Endothelial cell (in vitro differentiated cells): ENCODE data around the gene SIRPA. TPM values are rescaled to one million over a fixed set of nuclear protein-coding genes. Genes with fewer than 3 reads are reported as not detected.

Experiments
- DNase-seq: peaks from one replicate; pipeline ENCODE4 v3.0.0; 2021; ENCODE audit warnings: low spot score
- H3K27ac Mint-ChIP-seq: one replicate; pipeline ENCODE4 v1.8.0; 2021; ENCODE audit warnings: mixed read lengths, inconsistent platforms; ENCODE audit not compliant: unreplicated experiment
- H3K27me3 Mint-ChIP-seq: one replicate; pipeline ENCODE4 v1.8.0; 2021; ENCODE audit warnings: mild to moderate bottlenecking, moderate library complexity, mixed read lengths, inconsistent platforms; ENCODE audit not compliant: unreplicated experiment
- H3K36me3 Mint-ChIP-seq: one replicate; pipeline ENCODE4 v1.8.0; 2021; ENCODE audit warnings: mild to moderate bottlenecking, low read depth, mixed read lengths, inconsistent platforms; ENCODE audit not compliant: unreplicated experiment
- H3K4me1 Mint-ChIP-seq: one replicate; pipeline ENCODE4 v1.8.0; 2021; ENCODE audit warnings: mild to moderate bottlenecking, mixed read lengths, inconsistent platforms; ENCODE audit not compliant: unreplicated experiment
- H3K4me3 Mint-ChIP-seq: one replicate; pipeline ENCODE4 v1.8.0; 2021; ENCODE audit warnings: mild to moderate bottlenecking, mixed read lengths, inconsistent platforms; ENCODE audit not compliant: unreplicated experiment
- H3K9me3 Mint-ChIP-seq: one replicate; pipeline ENCODE4 v1.8.0; 2021; ENCODE audit warnings: mixed read lengths, inconsistent platforms; ENCODE audit not compliant: unreplicated experiment
- total RNA-seq: library from RNA; stranded (reverse); fragmentation: NEBNext Ultra II Directional; extraction: Animal tissue kit (Norgen Biotek cat#: 25700); gene quantifications from one replicate; pipeline ENCODE4 v1.2.1, GENCODE V29; 2021; ENCODE audit not compliant: unreplicated experiment
- TF ChIP-seq, protein P1 (sequence below): fragments of 200-600 bp; sonication (generic); IDR thresholded peaks from one replicate; pipeline ENCODE4 v1.5.0; 2021; ENCODE audit warnings: antibody characterized with exemption; ENCODE audit not compliant: unreplicated experiment

SIRPA gene
- total RNA-seq, 1 donor from 2014 or later = 132 TPM

DNA sequence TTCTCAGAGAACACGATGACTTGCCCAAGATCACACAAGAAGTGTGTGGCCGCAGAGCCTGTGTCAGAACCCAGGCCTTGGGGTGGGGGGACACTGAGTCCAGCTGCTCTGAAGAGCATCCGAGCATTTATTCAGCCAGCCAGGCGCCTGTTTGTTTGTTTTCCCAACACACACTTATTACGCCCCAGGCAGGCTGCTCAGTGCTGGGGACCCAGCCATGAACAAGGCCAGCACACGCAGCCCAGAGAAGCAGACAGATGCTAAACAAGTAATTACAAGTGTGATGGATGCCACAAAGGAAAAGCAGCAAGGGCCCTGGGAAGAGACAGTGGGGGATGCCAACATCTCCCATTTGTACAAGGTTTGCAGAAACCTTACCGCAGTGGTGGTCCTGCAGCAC lies 19.4 kb upstream of the SIRPA start:
- TF ChIP-seq, protein P1, sequence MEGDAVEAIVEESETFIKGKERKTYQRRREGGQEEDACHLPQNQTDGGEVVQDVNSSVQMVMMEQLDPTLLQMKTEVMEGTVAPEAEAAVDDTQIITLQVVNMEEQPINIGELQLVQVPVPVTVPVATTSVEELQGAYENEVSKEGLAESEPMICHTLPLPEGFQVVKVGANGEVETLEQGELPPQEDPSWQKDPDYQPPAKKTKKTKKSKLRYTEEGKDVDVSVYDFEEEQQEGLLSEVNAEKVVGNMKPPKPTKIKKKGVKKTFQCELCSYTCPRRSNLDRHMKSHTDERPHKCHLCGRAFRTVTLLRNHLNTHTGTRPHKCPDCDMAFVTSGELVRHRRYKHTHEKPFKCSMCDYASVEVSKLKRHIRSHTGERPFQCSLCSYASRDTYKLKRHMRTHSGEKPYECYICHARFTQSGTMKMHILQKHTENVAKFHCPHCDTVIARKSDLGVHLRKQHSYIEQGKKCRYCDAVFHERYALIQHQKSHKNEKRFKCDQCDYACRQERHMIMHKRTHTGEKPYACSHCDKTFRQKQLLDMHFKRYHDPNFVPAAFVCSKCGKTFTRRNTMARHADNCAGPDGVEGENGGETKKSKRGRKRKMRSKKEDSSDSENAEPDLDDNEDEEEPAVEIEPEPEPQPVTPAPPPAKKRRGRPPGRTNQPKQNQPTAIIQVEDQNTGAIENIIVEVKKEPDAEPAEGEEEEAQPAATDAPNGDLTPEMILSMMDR = no peak
- H3K4me1 Mint-ChIP-seq = peaks cover 19% of the 10 kb centered on the region
- peaks cover 8% of the 10 kb centered on the region for H3K36me3 Mint-ChIP-seq
- peaks cover 13% of the 10 kb centered on the region for H3K27me3 Mint-ChIP-seq
- no peak for DNase-seq
- no peak overlapping the region for H3K27ac Mint-ChIP-seq
- no peaks in the 10 kb centered on the region for H3K9me3 Mint-ChIP-seq
- H3K4me3 Mint-ChIP-seq = no peak overlapping the region

DNA sequence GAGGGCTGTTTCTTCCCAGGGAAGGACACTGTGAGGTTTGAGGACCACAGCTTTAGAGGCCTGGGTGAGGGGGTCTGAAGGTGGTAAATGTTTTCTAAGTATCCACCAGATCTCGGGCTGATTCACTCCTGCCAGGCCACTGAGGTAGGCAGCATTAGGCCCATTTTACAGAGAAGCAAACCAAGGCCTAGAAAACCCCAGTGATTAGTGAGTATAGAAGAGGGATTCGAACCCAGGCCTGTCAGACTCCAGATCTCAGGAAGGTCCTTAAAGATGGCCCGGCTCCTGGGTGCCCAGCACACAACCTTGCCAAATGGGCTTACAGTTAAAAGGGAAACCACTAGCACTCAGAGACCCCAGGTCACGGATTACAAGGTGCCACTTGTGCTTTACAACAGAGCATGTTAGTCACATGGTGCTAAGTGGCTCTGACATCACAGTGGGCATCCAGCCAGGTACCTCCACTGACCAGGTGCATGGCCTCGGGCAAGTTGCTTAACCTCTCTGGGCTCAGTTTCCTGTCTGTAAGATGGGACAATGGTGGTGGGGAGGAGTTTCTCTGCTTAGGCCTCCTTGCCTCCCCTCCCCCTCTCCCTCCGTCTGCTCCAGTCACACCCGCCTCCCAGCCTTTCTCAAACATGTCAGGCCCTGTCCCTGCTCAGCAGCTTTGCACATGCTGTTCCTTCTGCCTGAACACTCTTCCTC lies 18.8 kb upstream of the SIRPA start:
- DNase-seq = no peak
- no peak overlapping the region for H3K27ac Mint-ChIP-seq
- H3K4me1 Mint-ChIP-seq = peaks cover 19% of the 10 kb centered on the region
- no peak overlapping the region for H3K4me3 Mint-ChIP-seq
- H3K36me3 Mint-ChIP-seq = peaks cover 8% of the 10 kb centered on the region
- peaks cover 13% of the 10 kb centered on the region for H3K27me3 Mint-ChIP-seq
- TF ChIP-seq, protein P1 = no peak
- H3K9me3 Mint-ChIP-seq = no peaks in the 10 kb centered on the region

DNA sequence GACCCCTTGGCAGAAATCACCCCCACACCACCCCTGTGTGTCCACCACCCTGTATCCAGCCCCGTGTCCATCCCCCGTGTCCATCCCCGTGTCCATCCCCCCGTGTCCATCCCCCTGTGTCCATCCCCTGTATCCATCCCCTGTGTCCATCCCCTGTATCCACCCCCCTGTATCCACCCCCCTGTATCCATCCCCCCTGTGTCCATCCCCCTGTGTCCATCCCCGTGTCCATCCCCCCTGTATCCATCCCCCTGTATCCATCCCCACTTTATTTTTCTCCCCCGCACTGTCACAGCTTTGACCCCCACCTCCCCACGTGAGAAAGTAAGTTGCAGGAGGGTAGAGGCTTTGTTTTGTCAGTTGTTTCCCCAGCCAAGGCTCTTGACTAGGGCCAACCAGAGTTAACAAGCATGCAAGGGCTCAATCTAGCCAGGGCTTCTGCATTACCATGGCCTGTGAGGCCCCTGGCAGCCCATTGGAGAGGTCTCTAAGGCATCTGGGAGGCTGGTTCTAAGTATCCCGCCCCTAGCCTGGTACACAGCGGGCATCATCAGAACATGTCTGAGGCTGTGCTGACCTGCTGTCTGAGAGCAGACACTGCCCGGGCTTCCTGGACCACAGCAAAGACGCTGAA lies 18.1 kb upstream of the SIRPA start:
- Mint-ChIP-seq H3K9me3 (no peaks in the 10 kb centered on the region), H3K27ac (no peak overlapping the region), H3K36me3 (peaks cover 8% of the 10 kb centered on the region), H3K4me3 (no peak overlapping the region), H3K27me3 (peaks cover 12% of the 10 kb centered on the region), H3K4me1 (peaks cover 26% of the 10 kb centered on the region)
- DNase-seq = no peak
- TF ChIP-seq, protein P1 = no peak

DNA sequence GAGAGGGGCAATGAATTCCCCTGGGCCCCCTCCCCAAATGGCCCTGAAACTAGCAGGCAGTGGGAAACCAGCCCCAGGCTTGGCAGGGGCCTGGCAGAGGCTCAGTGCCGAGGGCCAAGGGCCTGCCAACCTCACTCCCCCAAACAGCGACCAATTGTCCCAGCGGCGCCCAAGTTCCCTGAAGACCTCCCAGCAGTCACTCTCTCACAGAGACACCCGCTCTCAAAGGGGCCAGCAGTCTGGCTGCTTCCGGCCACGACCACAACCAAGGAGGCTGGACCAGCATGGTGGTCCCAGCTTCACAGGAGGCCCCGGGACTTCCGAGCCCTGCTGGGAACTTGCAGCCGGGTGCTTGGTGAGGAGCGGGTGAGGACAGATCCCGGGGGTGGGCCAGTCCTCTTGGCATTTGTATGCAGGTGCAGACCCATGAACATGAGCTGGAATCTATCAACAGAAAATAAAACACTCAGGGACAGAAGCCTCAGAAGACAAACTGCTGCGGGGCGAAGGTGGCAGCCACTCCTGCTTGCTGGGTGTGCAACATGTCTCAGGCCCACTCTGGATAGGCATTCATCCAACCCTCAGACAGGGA lies 17.5 kb upstream of the SIRPA start:
- DNase-seq = no peak
- no peak overlapping the region for H3K27ac Mint-ChIP-seq
- H3K4me1 Mint-ChIP-seq = peaks cover 30% of the 10 kb centered on the region
- TF ChIP-seq, protein P1 = no peak
- no peak overlapping the region for H3K4me3 Mint-ChIP-seq
- H3K9me3 Mint-ChIP-seq = no peaks in the 10 kb centered on the region
- peaks cover 12% of the 10 kb centered on the region for H3K27me3 Mint-ChIP-seq
- H3K36me3 Mint-ChIP-seq = peaks cover 8% of the 10 kb centered on the region

DNA sequence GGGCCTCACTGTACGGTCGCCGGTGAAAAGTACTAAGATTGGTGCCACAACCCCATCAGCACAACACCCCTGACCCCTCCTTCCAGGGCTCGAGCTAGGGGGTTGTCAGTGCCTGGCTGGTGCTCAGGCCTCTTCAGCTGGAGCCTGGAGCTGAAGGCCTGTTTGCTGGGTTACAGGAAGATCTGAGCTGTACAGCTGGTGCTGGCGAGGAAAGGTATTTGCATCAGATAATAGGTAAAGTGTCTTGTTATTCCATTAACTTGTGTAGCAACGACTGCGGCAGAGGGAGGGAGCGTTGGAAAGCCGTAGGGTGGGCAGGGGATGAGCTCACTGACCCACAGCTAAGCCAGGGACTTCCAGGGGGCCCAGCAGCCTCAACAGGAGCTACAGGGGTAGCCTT lies 15.8 kb upstream of the SIRPA start:
- TF ChIP-seq, protein P1 = no peak
- Mint-ChIP-seq H3K4me3 (no peak overlapping the region), H3K4me1 (peaks cover 45% of the 10 kb centered on the region), H3K27ac (no peak overlapping the region), H3K27me3 (peaks cover 16% of the 10 kb centered on the region), H3K9me3 (no peaks in the 10 kb centered on the region), H3K36me3 (peaks cover 4% of the 10 kb centered on the region)
- DNase-seq = no peak
